Effector memory CD8-positive, alpha-beta T cell (primary cell): ENCODE results near the gene HRC.
A peak's percentile ranks its signal among the peaks of the same experiment; 100 is the strongest.

ENCODE experiments used
- ATAC-seq: fragments of 150-1000 bp; cut with Tn5 transposase; replicated peaks from 2 replicates; pipeline ENCODE4 v1.10.0; 2021; ENCODE audit warnings: mild to moderate bottlenecking, moderate library complexity
- DNase-seq, 3 experiments: peaks; one replicate each; pipeline ENCODE4 v3.0.0; 2021
- H3K27ac Mint-ChIP-seq, 2 donors: one replicate each; pipeline ENCODE4 v1.8.0; 2022; ENCODE audit warnings: mild to moderate bottlenecking in 2 of 2, mixed read lengths in 2 of 2, moderate library complexity in 2 of 2
- H3K27me3 Mint-ChIP-seq, 2 donors: one replicate each; pipeline ENCODE4 v1.8.0; 2022; ENCODE audit warnings: mixed read lengths in 2 of 2
- H3K36me3 Mint-ChIP-seq: one replicate; pipeline ENCODE4 v1.8.0; 2022; ENCODE audit warnings: mild to moderate bottlenecking, moderate library complexity, mixed read lengths; ENCODE audit not compliant: insufficient read depth
- H3K4me1 Mint-ChIP-seq, 2 donors: one replicate each; pipeline ENCODE4 v1.8.0; 2022; ENCODE audit warnings: low read depth in 2 of 2, mixed read lengths in 2 of 2
- H3K4me3 Mint-ChIP-seq, 2 donors: one replicate each; pipeline ENCODE4 v1.8.0; 2022; ENCODE audit warnings: mild to moderate bottlenecking in 2 of 2, mixed read lengths in 2 of 2, moderate library complexity in 2 of 2
- H3K9me3 Mint-ChIP-seq, 2 donors: one replicate each; pipeline ENCODE4 v1.8.0; 2022; ENCODE audit warnings: mixed read lengths in 2 of 2

HRC gene

DNA sequence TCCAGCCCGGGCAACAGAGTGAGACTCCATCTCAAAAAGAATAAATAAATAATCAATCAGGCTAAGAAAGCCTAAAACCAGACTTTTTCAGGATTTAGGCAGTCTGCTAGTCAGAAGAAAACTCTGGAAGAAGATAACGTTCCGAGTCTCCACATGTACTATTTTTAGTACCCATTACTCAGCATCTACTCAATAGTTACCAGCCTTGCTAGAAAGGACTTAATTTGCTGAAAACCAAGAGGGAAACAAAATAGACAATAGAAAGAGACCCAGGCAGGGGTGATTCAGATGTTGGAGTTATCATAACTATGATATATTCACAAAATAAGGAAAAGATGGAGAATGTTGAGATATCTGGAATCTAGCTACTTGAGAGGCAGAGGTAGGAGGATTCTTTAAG, 44.6 kb downstream of the HRC start:
- Mint-ChIP-seq H3K4me1 (peaks cover 17 to 23% of the 10 kb centered on the region in 2 donors), H3K9me3 (no peaks in the 10 kb centered on the region), H3K27me3 (no peaks in the 10 kb centered on the region), H3K36me3 (peaks cover 20% of the 10 kb centered on the region), H3K27ac (no peak overlapping the region), H3K4me3 (no peak overlapping the region)
- ATAC-seq (no peak), DNase-seq (no peak)

DNA sequence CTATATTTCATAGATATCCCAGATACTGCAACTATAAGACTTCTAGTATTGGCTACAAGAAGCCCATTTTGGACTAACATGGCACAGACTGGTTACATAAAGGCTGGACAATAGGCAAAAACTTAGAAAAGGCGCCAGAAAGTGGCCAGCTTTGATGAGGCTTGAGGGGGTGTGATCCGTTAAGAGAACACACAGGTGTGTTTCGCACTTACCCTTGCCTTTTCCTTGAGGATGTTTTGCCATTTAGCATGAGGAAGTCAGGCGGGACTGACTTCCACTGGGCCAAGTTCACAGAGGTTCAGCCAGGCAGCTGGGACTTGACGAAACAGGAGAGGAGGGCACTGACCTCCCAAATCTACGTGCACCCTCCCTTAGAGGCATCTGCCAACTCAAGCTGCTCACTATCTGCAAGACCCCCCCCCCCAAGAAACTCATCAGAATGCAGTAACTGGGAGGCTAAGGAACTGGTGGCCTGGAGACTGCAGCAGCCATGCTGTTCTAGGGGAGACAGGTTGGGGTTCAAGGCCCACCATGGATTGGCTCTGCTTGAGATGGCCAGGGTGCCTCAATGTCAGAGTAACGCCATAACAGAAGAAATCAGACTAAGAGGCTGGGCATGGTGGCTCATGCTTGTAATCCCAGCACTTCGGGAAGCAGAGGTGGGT, 45.5 kb downstream of the HRC start:
- ATAC-seq = no peak
- H3K9me3 Mint-ChIP-seq = no peaks in the 10 kb centered on the region

DNA sequence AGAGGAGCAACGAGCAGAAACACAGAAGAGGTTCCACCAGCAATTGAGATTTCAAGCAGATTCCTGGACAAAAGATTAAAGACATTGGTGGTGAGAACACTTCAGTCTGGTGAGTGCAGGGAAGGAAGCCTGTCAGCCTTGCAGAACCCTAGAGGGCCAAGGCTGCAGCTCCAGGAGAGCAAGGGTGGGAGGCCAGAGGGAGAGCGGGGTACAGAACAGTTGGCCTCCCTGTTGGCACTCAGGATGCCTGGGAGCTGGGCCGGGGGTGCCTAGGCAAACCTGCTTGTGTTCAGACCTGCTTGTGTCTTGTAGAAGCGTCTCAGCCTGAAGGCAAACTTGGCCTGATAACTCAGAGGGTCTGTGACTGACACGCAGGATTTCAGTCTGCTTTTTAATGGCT, 46.1 kb downstream of the HRC start:
- no peaks in the 10 kb centered on the region for H3K9me3 Mint-ChIP-seq
- no peaks in the 10 kb centered on the region for H3K27me3 Mint-ChIP-seq
- DNase-seq = no peak
- H3K36me3 Mint-ChIP-seq = peaks cover 28% of the 10 kb centered on the region
- no peak overlapping the region for H3K27ac Mint-ChIP-seq
- ATAC-seq = no peak
- H3K4me3 Mint-ChIP-seq = no peak overlapping the region
- H3K4me1 Mint-ChIP-seq = peaks cover 12 to 15% of the 10 kb centered on the region in 2 donors

More for the DNA sequence above, 45.5 kb downstream of the HRC start:
- no peak for DNase-seq
- peaks cover 26% of the 10 kb centered on the region for H3K36me3 Mint-ChIP-seq
- H3K4me1 Mint-ChIP-seq = peaks cover 12 to 15% of the 10 kb centered on the region in 2 donors
- no peak overlapping the region for H3K4me3 Mint-ChIP-seq
- no peak overlapping the region for H3K27ac Mint-ChIP-seq
- H3K27me3 Mint-ChIP-seq = no peaks in the 10 kb centered on the region

DNA sequence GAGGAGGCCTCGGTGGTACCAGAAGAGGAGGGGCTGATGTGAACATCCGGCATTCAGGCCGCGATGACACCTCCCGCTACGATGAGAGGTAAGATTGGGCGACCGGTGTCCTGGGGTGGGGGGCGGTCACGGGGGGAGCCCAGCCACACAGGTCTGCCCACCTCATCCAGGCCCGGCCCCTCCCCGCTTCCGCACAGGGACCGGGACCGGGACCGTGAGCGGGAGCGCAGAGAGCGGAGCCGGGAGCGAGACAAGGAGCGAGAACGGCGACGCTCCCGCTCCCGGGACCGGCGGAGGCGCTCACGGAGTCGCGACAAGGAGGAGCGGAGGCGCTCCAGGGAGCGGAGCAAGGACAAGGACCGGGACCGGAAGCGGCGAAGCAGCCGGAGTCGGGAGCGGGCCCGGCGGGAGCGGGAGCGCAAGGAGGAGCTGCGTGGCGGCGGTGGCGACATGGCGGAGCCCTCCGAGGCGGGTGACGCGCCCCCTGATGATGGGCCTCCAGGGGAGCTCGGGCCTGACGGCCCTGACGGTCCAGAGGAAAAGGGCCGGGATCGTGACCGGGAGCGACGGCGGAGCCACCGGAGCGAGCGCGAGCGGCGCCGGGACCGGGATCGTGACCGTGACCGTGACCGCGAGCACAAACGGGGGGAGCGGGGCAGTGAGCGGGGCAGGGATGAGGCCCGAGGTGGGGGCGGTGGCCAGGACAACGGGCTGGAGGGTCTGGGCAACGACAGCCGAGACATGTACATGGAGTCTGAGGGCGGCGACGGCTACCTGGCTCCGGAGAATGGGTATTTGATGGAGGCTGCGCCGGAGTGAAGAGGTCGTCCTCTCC, 47.4 kb downstream of the HRC start:
- Mint-ChIP-seq H3K9me3 (no peaks in the 10 kb centered on the region), H3K36me3 (peaks cover 36% of the 10 kb centered on the region), H3K4me3 (no peak overlapping the region), H3K4me1 (peaks cover 5 to 7% of the 10 kb centered on the region in 2 donors), H3K27me3 (no peaks in the 10 kb centered on the region), H3K27ac (no peak overlapping the region)
- ATAC-seq = no peak
- no peak for DNase-seq

DNA sequence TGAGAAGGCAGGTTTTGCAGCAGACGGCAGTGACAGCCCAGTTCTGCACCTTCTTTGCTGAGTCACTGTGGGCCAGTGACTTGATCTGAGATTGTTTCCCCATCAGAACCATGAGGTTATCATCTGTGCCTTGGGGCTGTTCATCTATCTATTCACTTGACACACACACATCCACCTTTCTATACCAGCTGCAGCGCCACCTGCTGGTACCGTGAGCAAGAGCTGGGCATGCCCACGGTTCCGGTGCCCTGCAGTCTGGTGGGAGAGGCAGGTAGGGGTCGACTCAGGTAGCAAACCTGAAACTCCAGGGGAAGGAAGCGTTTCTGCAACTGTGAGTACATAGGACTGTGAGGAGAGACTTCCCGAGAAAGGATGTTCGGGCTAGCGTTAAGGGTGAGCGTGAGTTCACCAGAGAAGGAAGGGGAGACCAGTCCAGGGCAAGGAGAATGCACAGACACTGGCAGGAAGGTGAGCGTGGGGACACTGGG, 48.5 kb downstream of the HRC start:
- DNase-seq (peak; percentile 53 to 62 (median 61)), ATAC-seq (peak; percentile 85)
- H3K4me1 Mint-ChIP-seq = peaks cover 5 to 7% of the 10 kb centered on the region in 2 donors
- H3K27me3 Mint-ChIP-seq = no peaks in the 10 kb centered on the region
- H3K9me3 Mint-ChIP-seq = no peaks in the 10 kb centered on the region
- peaks cover 40% of the 10 kb centered on the region for H3K36me3 Mint-ChIP-seq
- no peak overlapping the region for H3K4me3 Mint-ChIP-seq
- peak overlapping the region in 1 of 2 donors; percentile 68 for H3K27ac Mint-ChIP-seq

DNA sequence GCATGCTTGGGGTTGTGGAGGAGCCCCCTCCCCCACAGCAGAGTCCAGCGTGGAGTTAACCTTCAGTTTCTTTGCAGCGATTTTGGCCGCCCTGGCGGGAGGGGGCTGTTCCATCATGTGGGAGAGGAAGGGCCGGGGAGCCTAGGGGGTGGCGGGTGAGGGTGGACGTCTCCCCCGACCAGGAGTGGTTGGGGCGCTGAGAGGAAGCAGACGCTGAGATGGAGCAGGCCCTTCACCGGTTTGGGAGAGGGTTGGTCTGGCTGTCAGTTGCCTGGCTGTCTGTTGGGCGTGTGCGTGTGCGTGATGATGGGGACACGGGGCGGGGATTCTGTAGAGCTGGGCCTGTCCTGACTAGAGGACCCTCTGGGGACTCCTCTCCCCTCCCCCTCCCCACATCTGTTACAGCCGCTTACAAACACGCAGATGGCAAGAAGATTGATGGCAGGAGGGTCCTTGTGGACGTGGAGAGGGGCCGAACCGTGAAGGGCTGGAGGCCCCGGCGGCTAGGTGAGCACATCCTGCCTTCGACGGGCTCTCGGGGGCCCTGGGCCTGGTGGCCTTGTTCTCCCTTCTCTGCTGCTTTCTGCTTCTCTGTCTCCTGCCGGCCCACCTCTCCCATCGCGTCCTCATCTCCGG, 50.8 kb downstream of the HRC start:
- Mint-ChIP-seq H3K9me3 (no peaks in the 10 kb centered on the region), H3K4me1 (peaks cover 7 to 11% of the 10 kb centered on the region in 2 donors)
- no peak for ATAC-seq

DNA sequence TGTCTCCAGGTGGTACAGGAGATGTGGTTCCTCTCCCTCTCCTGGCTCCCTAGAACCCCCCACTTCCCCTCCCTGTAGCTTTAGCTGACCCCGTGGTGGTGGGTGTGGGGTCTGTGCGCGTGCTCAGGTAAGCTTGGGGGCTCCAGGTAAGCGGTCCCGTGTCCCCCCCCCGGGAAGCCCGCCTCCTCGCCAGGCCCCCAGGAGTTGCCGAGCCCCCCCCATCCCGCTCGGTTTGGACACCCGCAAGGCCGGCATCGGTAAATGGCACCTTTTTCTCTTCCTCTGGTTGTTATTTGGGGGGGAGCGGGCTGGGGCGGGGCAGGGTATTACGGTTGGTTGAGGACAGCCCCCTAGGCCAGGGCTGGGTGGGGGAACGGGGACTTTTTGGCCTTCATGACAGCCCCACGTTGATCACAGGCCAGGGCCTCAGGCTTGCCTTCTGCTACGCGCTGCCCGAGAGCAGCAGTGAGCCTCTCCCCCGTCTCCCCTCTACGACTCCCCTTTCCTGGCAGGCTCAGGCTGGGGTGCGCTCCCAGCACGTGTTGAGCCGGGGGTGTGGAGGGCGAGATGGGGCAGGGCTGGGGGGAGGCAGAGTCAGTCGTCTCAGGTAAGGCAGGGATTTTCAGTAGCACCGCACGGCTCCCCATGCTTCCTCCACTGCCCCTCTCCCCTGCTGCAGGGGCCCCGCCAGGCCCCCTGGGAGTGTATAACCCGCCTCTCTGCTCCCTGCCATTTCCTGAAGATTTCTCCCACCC, 51.7 kb downstream of the HRC start:
- no peaks in the 10 kb centered on the region for H3K9me3 Mint-ChIP-seq
- H3K4me3 Mint-ChIP-seq = no peak overlapping the region
- H3K27ac Mint-ChIP-seq = no peak overlapping the region
- ATAC-seq (no peak), DNase-seq (no peak)
- H3K36me3 Mint-ChIP-seq = peaks cover 64% of the 10 kb centered on the region
- peaks cover 7 to 11% of the 10 kb centered on the region in 2 donors for H3K4me1 Mint-ChIP-seq
- H3K27me3 Mint-ChIP-seq = no peaks in the 10 kb centered on the region

More for the DNA sequence above, 50.8 kb downstream of the HRC start:
- Mint-ChIP-seq H3K4me3 (no peak overlapping the region), H3K27me3 (no peaks in the 10 kb centered on the region), H3K27ac (peak overlapping the region; percentile 6 to 64), H3K36me3 (peaks cover 60% of the 10 kb centered on the region)
- no peak for DNase-seq

DNA sequence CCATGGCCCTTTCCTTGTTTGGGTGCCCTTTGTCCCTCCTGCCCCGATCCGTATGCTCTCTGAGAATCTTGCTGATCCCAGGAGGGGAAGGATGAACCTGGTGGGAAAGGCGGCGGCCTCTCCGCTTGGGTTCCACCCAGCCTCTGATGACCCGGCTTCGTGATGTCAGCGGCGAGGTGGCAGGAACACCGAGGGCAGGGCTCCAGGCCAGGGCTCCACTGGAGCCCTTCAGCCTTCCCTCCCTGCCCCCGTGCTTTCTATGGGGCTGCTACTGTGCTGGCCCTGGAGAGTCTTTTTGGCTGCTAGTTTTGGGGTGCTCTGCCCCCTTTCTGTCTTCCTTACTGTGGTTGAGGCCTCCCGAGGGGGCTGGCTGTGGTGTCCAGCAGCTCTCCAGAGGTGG, 52.9 kb downstream of the HRC start:
- no peak overlapping the region for H3K4me3 Mint-ChIP-seq
- ATAC-seq (no peak), DNase-seq (no peak)
- H3K27ac Mint-ChIP-seq = no peak overlapping the region
- H3K27me3 Mint-ChIP-seq = no peaks in the 10 kb centered on the region
- peaks cover 68% of the 10 kb centered on the region for H3K36me3 Mint-ChIP-seq
- H3K4me1 Mint-ChIP-seq = peaks cover 8 to 11% of the 10 kb centered on the region in 2 donors
- no peaks in the 10 kb centered on the region for H3K9me3 Mint-ChIP-seq
